ENCODE data around the gene OR9A2. TPM values are rescaled to one million over a fixed set of nuclear protein-coding genes. Genes with fewer than 3 reads are reported as not detected.

Gene OR9A2
- total and polyA plus RNA-seq, 12 donors: 0.25 TPM; not detected in 11

DNA sequence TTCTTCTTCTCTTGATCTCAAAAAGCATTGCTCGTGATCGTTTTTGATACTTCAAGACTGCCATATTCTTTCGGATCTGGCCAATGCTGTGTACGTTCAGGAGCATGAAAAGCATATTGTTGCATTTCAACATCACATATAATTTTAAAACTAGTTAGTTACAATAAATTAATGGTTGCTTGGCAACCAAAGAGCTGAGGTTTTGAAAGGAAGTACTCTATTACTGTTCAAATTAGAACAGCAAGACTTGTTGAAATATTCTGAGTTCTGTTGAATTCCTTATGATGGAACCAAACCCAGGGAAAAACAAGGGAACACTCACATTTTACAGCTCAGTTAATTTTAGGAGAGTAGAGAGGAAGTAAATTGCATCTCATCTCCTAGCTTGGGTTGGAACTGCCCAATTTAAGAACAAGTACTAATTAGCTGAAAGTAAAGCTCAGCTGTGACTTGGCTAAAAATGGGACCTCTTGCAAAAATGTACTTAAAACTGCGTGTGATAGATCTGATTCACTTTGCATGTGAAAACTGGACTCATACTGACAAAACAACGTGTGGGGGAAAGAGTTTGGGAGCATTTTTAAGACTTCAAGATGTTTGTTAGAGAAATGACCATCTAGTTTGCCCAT, 21.2 kb downstream of the OR9A2 start:
- Histone ChIP-seq H3K9me3 (peaks cover 0 to 15% (median 0%) of the 10 kb centered on the region in 11 donors), H3K27ac (no peak overlapping the region), H3K4me3 (no peak overlapping the region), H3K27me3 (peaks cover 0 to 23% (median 0%) of the 10 kb centered on the region in 7 donors), H3K36me3 (no peaks in the 10 kb centered on the region), H3K4me1 (peaks cover 0 to 9% (median 0%) of the 10 kb centered on the region in 9 donors)
- DNase-seq (no peak), ATAC-seq (no peak)
- no peak for TF ChIP-seq CTCF (IDR thresholded peaks at IDR 0.05)
- WGBS, 2 donors: 63 to 71% methylated on average over 6 of the region's 6 CpGs
- intact Hi-C loops (cut with DNase I): loop anchor here in 7 of 10 donors (2.0 to 10.0 kb wide), 6 partner anchors 148 to 381 kb away; partner anchors contain the start of gene EPHB6 (in 3 of the 7)

DNA sequence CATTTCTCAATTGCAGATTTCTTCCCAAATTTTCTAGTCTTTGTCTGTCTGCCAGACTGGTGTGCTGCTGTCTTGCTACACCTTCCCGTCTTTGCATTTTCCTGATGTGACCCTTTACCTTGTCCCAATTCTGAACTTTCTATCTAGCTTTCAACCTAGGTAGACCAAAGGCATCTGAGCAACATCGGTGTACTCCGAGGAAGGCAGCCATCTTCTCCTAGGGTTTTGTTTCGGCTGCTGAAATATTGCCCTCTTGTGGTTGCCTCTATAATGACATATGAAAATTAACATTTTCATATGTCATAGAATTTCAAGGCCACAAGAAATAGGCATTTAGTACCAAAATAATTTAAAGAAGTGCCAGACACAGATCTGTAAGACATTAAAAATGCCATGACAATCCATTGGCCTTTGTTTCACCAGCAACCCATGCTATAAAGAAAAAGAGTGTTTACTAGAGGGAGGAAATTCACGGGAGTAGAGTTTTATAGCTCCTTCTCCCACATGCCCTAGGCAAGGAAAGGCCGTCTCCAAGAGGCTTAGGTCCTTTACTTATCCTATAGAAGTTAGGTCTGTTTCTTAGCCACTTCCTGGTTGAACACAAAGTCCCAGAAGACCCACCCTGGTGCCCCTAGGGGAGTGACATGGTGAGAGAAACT, 23.4 kb downstream of the OR9A2 start:
- peak in 4 of 8 donors; percentile 35 to 65 (median 50) for ATAC-seq
- peak in 1 of 2 donors; percentile 9 for DNase-seq
- H3K27me3 ChIP-seq: peaks cover 0 to 16% (median 0%) of the 10 kb centered on the region in 7 donors
- peak overlapping the region in 6 of 10 donors; percentile 14 to 31 (median 19) for H3K4me3 ChIP-seq
- peak; percentile 69 to 80 (median 73) for TF ChIP-seq CTCF (IDR thresholded peaks at IDR 0.05)
- no peaks in the 10 kb centered on the region for H3K36me3 ChIP-seq
- intact Hi-C loops (cut with DNase I): loop anchor here in 8 of 10 donors (1.0 to 10.0 kb wide), 7 partner anchors 121 to 379 kb away; partner anchors contain the start of gene EPHB6 (in 3 of the 8)
- no peak overlapping the region for H3K27ac ChIP-seq
- H3K9me3 ChIP-seq: peaks cover 0 to 15% (median 0%) of the 10 kb centered on the region in 11 donors
- peaks cover 0 to 9% (median 0%) of the 10 kb centered on the region in 9 donors for H3K4me1 ChIP-seq
- 31 to 34% methylated on average over 6 of the region's 6 CpGs for WGBS, 2 donors

- intact Hi-C loops (cut with DNase I): loop anchor here in 8 of 10 donors (1.0 to 10.0 kb wide), 8 partner anchors 121 to 378 kb away; partner anchors contain the start of gene EPHB6 (in 3 of the 8)
- H3K4me3 ChIP-seq: peak overlapping the region in 2 of 10 donors; percentile 25 to 31
- WGBS, 2 donors: 83% methylated on average over 5 of the region's 5 CpGs
- no peaks in the 10 kb centered on the region for H3K36me3 ChIP-seq
- TF ChIP-seq CTCF (IDR thresholded peaks at IDR 0.05): no peak
- DNase-seq: no peak
- peaks cover 0 to 15% (median 0%) of the 10 kb centered on the region in 11 donors for H3K9me3 ChIP-seq
- H3K27me3 ChIP-seq: peaks cover 0 to 12% (median 0%) of the 10 kb centered on the region in 7 donors
- H3K4me1 ChIP-seq: peaks cover 0 to 6% (median 0%) of the 10 kb centered on the region in 9 donors
- H3K27ac ChIP-seq: no peak overlapping the region
- ATAC-seq: no peak
These were observed 24.0 kb downstream of the OR9A2 start for GRCh38 chr7:143002898-143003297.

- peaks cover 0 to 15% (median 0%) of the 10 kb centered on the region in 11 donors for H3K9me3 ChIP-seq
- H3K27ac ChIP-seq: no peak overlapping the region
- peaks cover 0 to 7% (median 0%) of the 10 kb centered on the region in 7 donors for H3K27me3 ChIP-seq
- intact Hi-C loops (cut with DNase I): loop anchor here in 7 of 10 donors (1.0 to 10.0 kb wide), 7 partner anchors 120 to 377 kb away; partner anchors contain the start of gene EPHB6 (in 3 of the 7)
- H3K4me3 ChIP-seq: no peak overlapping the region
- peaks cover 0 to 6% (median 0%) of the 10 kb centered on the region in 9 donors for H3K4me1 ChIP-seq
- peak in 2 of 9 donors; percentile 14 to 37 for TF ChIP-seq CTCF (IDR thresholded peaks at IDR 0.05)
- 39 to 46% methylated on average over 3 of the region's 3 CpGs for WGBS, 2 donors
- ATAC-seq (no peak), DNase-seq (no peak)
- H3K36me3 ChIP-seq: no peaks in the 10 kb centered on the region
These were observed 24.8 kb downstream of the OR9A2 start for GRCh38 chr7:143002106-143002505.

Measured in heart right ventricle (tissue), 16 donors.